Keratinocyte (primary cell): ENCODE results near the gene DIP2C. TPM values are rescaled to one million over a fixed set of nuclear protein-coding genes. Genes with fewer than 3 reads are reported as not detected.

Experiments
- DNase-seq: peaks from one replicate; pipeline ENCODE4 v3.0.0-alpha.2; 2011; ENCODE audit warnings: low read depth, missing footprints, low spot score
- FAIRE-seq: peaks from 2 replicates; lab custom pipeline; 2011; peaks lifted over from hg19 to GRCh38; lab: Jason Lieb, UNC
- H2AFZ ChIP-seq: 2 replicates; pipeline ENCODE4 v1.6.0; 2012; ENCODE audit warnings: low read length, control low read depth, inconsistent platforms; ENCODE audit not compliant: control insufficient read depth
- H3K27ac ChIP-seq: 2 replicates; pipeline ENCODE4 v1.5.1; 2011; ENCODE audit warnings: low read length; ENCODE audit not compliant: control insufficient read depth, insufficient read depth
- H3K27me3 ChIP-seq: 3 replicates; pipeline ENCODE4 v1.6.0; 2011; ENCODE audit warnings: low read length; ENCODE audit not compliant: control insufficient read depth, insufficient read depth; ENCODE audit errors: extremely low read depth
- H3K36me3 ChIP-seq, 2 experiments: 2 replicates in 1 of 2; 3 replicates in 1 of 2; pipeline ENCODE4 v1.5.1; 2011; ENCODE audit warnings: low read length in 2 of 2, mild to moderate bottlenecking in 1 of 2; ENCODE audit not compliant: control insufficient read depth in 2 of 2, insufficient read depth in 2 of 2; ENCODE audit errors: extremely low read depth in 1 of 2
- H3K4me1 ChIP-seq: 3 replicates; pipeline ENCODE4 v1.5.1; 2011; ENCODE audit warnings: low read length; ENCODE audit not compliant: control insufficient read depth, insufficient read depth; ENCODE audit errors: extremely low read depth
- H3K4me2 ChIP-seq: 3 replicates; pipeline ENCODE4 v1.6.0; 2011; ENCODE audit warnings: low read depth, low read length; ENCODE audit not compliant: control insufficient read depth, insufficient read depth; ENCODE audit errors: extremely low read depth
- H3K4me3 ChIP-seq, 3 experiments: fragments of 200-600 bp in 1 of 3; sonication (generic) in 1 of 3; 2 replicates in 2 of 3; 3 replicates in 1 of 3; pipeline ENCODE4 v1.5.1; 2011 to 2016; ENCODE audit warnings: low read length in 3 of 3, mild to moderate bottlenecking in 3 of 3, control low read depth in 2 of 3, inconsistent platforms in 1 of 3, low read depth in 1 of 3, mixed read lengths in 1 of 3, mixed run types in 1 of 3, moderate library complexity in 1 of 3; ENCODE audit not compliant: control insufficient read depth in 2 of 3, insufficient read depth in 2 of 3; ENCODE audit errors: extremely low read depth in 1 of 3
- H3K79me2 ChIP-seq: 2 replicates; pipeline ENCODE4 v1.6.0; 2012; ENCODE audit warnings: low read length; ENCODE audit not compliant: control insufficient read depth, insufficient read depth
- H3K9ac ChIP-seq: 3 replicates; pipeline ENCODE4 v1.6.0; 2011; ENCODE audit warnings: low read length; ENCODE audit not compliant: control insufficient read depth, insufficient read depth; ENCODE audit errors: extremely low read depth
- H3K9me1 ChIP-seq: 3 replicates; pipeline ENCODE4 v1.6.0; 2011; ENCODE audit warnings: low read length; ENCODE audit not compliant: control insufficient read depth, insufficient read depth; ENCODE audit errors: extremely low read depth
- H3K9me3 ChIP-seq: 2 replicates; pipeline ENCODE4 v1.5.1; 2012; ENCODE audit warnings: low read depth, low read length; ENCODE audit not compliant: control insufficient read depth
- H4K20me1 ChIP-seq: 3 replicates; pipeline ENCODE4 v1.6.0; 2011; ENCODE audit warnings: low read length; ENCODE audit not compliant: control insufficient read depth, insufficient read depth; ENCODE audit errors: extremely low read depth
- CTCF ChIP-seq, 3 experiments: IDR thresholded peaks in 1 of 3; conservative IDR thresholded peaks in 1 of 3; optimal IDR thresholded peaks in 1 of 3; 2 replicates in 2 of 3; 3 replicates in 1 of 3; pipeline versions ENCODE3 to v1.5.1; 2011; ENCODE audit warnings: low read length in 3 of 3, mild to moderate bottlenecking in 3 of 3, moderate library complexity in 2 of 3, control low read depth in 1 of 3, inconsistent platforms in 1 of 3; ENCODE audit not compliant: insufficient read depth in 2 of 3; ENCODE audit errors: extremely low read depth in 1 of 3
- EZH2 ChIP-seq: IDR thresholded peaks from one replicate; pipeline ENCODE4 v1.6.1; 2012; ENCODE audit warnings: inconsistent platforms, mild to moderate bottlenecking, low read length, moderate library complexity
- dilution Hi-C: fragments of 300-500 bp; cut with MboI; formaldehyde crosslinking; loops from one replicate; pipeline ENCODE4 v1.7.0; 2020; ENCODE audit warnings: low sequenced_read_pairs; ENCODE audit not compliant: extremely low pct_ligation_motif_present
- polyA plus RNA-seq, 5 experiments: library from polyadenylated mRNA; depleted of rRNA in 3 of 5; stranded (reverse) in 3 of 5; stranded (forward) in 1 of 5; unstranded in 1 of 5; fragments of >200 nt; gene quantifications; 1 replicate in 1 of 5; 2 replicates in 3 of 5; 3 replicates in 1 of 5; pipeline versions ENCODE4 v1.2.1 to v1.2.3, GENCODE V29; 2011 to 2012; ENCODE audit warnings: missing spikeins in 2 of 5, low read depth in 1 of 5, low replicate concordance in 1 of 5

The DIP2C gene
- polyA plus RNA-seq, 1 donor (not counting 4 experiments of a cell fraction or from before 2014, with no cell fraction given) = 1.3 TPM

- Histone ChIP-seq H3K4me1 (peaks cover 7% of the 10 kb centered on the region), H3K27me3 (no peaks in the 10 kb centered on the region), H3K36me3 (no peaks in the 10 kb centered on the region), H2AFZ (no peak overlapping the region), H3K4me2 (no peak overlapping the region), H3K9me3 (no peaks in the 10 kb centered on the region), H3K27ac (no peak overlapping the region), H4K20me1 (no peaks in the 10 kb centered on the region), H3K9ac (no peak overlapping the region), H3K79me2 (no peaks in the 10 kb centered on the region), H3K4me3 (no peak overlapping the region), H3K9me1 (no peaks in the 10 kb centered on the region)
- DNase-seq (no peak), FAIRE-seq (no peak)
- TF ChIP-seq EZH2 = no peak
- no peak for TF ChIP-seq CTCF (optimal IDR thresholded peaks at IDR 0.05 in 1 of 3, IDR thresholded peaks at IDR 0.05 in 1 of 3, conservative IDR thresholded peaks at IDR 0.05 in 1 of 3; ENCODE audit: extremely low read depth in 1 of 3, insufficient read depth in 2 of 3, low read length in 3 of 3)
- dilution Hi-C loops = no loop called here
These were observed 80.9 kb downstream of the DIP2C start for GRCh38 chr10:608331-609261.

DNA sequence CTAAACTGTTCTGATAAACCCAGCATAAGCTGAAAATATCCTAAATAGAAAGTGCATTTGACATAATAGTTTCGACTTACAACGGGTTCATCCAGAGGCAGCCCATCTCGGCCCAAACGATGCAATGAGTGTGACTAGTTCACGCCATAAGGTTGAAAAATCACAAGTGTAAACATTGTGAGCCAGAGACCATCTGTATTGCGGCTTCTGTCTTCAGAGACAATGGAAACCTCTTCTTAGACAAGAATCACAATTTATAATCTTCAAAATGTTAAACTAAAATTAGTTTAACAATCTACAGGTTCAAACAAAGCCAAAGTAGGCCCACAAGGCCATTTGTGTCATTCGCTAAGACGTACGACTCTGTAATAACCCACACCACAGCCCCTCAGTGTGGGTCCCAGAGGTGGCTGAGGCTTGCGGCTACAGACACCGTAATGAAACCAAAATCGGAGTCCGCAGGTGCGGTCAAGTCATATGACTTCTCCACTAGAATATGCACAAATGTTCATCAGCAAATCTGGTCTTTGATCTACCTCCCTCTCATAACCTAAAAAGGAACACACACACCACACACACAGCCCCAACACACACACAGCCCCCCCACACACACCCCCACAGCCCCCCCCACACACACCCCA, 81.8 kb downstream of the DIP2C start:
- DNase-seq (no peak), FAIRE-seq (no peak)
- H3K9me1 ChIP-seq = no peaks in the 10 kb centered on the region
- H3K9ac ChIP-seq = no peak overlapping the region
- TF ChIP-seq CTCF (optimal IDR thresholded peaks at IDR 0.05 in 1 of 3, IDR thresholded peaks at IDR 0.05 in 1 of 3, conservative IDR thresholded peaks at IDR 0.05 in 1 of 3; ENCODE audit: extremely low read depth in 1 of 3, insufficient read depth in 2 of 3, low read length in 3 of 3) (no peak), EZH2 (no peak)
- no peaks in the 10 kb centered on the region for H3K79me2 ChIP-seq
- no peaks in the 10 kb centered on the region for H3K4me1 ChIP-seq
- H3K27me3 ChIP-seq = no peaks in the 10 kb centered on the region
- H3K4me2 ChIP-seq = no peak overlapping the region
- dilution Hi-C loops = no loop called here
- H3K9me3 ChIP-seq = no peaks in the 10 kb centered on the region
- no peak overlapping the region for H2AFZ ChIP-seq
- H3K4me3 ChIP-seq = no peak overlapping the region
- no peak overlapping the region for H3K27ac ChIP-seq
- H3K36me3 ChIP-seq = no peaks in the 10 kb centered on the region
- H4K20me1 ChIP-seq = no peaks in the 10 kb centered on the region
